Measurements from ENCODE around the gene MYMX. TPM values are rescaled to one million over a fixed set of nuclear protein-coding genes. Genes with fewer than 3 reads are reported as not detected.

MYMX gene
- total RNA-seq, 1 donor from 2014 or later, result not detected

GRCh38 chr6:44267252-44267651 lies 50.5 kb downstream of the MYMX start:
- Histone ChIP-seq H3K36me3 (no peaks in the 10 kb centered on the region), H3K27ac (no peak overlapping the region), H3K27me3 (peaks cover 4% of the 10 kb centered on the region), H3K9me3 (no peaks in the 10 kb centered on the region), H3K4me1 (peaks cover 29% of the 10 kb centered on the region), H3K4me3 (no peak overlapping the region)
- intact Hi-C loops (cut with DNase I), result no loop called here
- no peak for TF ChIP-seq CTCF (IDR thresholded peaks at IDR 0.05)
- TF ChIP-seq POLR2AphosphoS5 (IDR thresholded peaks at IDR 0.05; ENCODE audit: insufficient read depth in 1 of 2, low read depth in 1 of 2), result no peak
- no peak for TF ChIP-seq POLR2A (IDR thresholded peaks at IDR 0.05)
- DNase-seq (ENCODE audit: extremely low spot score in 2 of 2), result no peak

MicroRNAs encoded within 50 kb of the gene (microRNA counts, 767-probe panel; counts per million panel counts)
- 238 to 261 counts per million in 2 donors for microRNA hsa-miR-4647

Small RNA genes within 50 kb of the gene (small RNA-seq; reads per million reads assigned to genes)
- not detected for gene RN7SL811P

Other genes starting within 250 kb of the MYMX start
- gene MRPL14, start 89.5 kb upstream of the MYMX start, total RNA-seq, result 36.1 TPM
- 32.4 TPM for gene TMEM63B, start 89.4 kb upstream of the MYMX start, total RNA-seq
- 2.0 TPM for gene CAPN11, start 58.1 kb upstream of the MYMX start, total RNA-seq
- 51.1 TPM for gene SLC29A1, start 6.7 kb downstream of the MYMX start, total RNA-seq
- 463 TPM for gene HSP90AB1, start 30.2 kb downstream of the MYMX start, total RNA-seq
- gene SLC35B2, start 40.6 kb downstream of the MYMX start, total RNA-seq, result 19.6 TPM
- gene NFKBIE, start 48.6 kb downstream of the MYMX start, total RNA-seq, result 17.2 TPM
- 0.49 TPM for gene TMEM151B, start 53.5 kb downstream of the MYMX start, total RNA-seq
- gene AARS2, start 96.4 kb downstream of the MYMX start, total RNA-seq, result 13.3 TPM
- not detected for gene SPATS1, start 125.7 kb downstream of the MYMX start, total RNA-seq
- gene CDC5L, start 170.8 kb downstream of the MYMX start, total RNA-seq, result 16.5 TPM